GM19193 (cell line): ENCODE results near the gene SAMD4B.

Experiments
- POLR2A ChIP-seq: IDR thresholded peaks from 4 replicates; pipeline ENCODE4 v1.6.1; 2011; ENCODE audit not compliant: insufficient read depth, insufficient read length; ENCODE audit errors: extremely low read depth

Gene SAMD4B

DNA sequence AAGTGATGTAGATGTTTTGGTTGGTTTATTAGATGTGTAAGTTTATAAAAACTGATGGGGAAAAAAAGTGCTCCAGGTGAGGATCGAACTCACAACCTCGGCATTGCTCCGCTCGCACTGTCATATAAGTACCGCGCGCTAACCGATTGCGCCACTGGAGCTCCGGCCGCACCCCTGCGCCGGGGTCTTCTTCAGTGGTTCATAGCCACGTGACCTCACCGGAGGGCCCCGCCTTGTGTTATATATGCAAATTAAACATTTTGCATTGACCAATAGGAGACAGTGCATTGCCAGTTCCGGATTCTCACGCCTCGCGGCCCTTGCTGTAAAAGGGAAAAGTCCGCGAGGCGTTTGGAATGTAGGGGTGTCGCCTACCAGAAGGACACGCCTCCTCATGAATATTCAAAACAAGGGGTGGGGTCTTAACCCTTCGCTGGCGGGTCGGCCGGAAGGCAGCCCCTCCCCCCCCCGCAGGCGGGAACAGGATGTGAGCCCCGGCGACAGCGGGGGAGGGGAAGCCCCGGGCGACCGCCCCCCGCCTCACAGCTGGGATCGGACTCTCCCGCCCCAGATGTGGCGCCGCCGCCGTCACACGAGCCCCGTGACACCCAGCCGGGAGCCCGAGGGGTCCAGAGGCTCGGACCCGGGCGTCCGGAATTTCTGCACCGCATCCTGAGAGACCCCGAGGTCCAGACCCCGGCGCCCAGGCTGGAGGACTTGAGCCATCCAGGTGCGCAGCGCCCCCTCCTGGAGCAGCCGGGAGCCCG, 70.1 kb downstream of the SAMD4B start, which contains the start of gene PLEKHG2:
PLEKHG2 (plus strand) TSS at position 570 of the 767 bp plus-strand sequence. CDS start 1,418 bp downstream, outside the sequence.
- peak; percentile 97 for TF ChIP-seq POLR2A

DNA sequence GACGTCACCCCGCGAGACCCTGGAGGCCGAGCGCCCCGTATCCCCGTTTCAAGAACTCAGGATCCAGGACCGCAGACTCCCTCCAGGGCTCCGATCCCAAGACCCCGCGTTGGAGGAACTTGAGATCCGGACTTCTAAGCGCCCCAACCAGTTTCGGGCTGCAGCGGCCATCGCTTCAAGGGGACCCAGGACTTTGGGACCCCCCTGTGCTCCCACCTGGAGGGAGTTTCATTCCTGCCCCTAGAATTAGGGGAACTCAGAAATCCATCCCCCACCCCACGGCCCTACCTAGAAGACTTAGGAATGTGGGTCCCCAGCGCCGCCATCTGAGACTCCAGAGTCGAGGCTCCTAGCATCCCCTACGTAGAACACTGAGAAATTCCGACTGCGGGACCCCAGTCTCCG, 70.6 kb downstream of the SAMD4B start:
- no peak for TF ChIP-seq POLR2A

DNA sequence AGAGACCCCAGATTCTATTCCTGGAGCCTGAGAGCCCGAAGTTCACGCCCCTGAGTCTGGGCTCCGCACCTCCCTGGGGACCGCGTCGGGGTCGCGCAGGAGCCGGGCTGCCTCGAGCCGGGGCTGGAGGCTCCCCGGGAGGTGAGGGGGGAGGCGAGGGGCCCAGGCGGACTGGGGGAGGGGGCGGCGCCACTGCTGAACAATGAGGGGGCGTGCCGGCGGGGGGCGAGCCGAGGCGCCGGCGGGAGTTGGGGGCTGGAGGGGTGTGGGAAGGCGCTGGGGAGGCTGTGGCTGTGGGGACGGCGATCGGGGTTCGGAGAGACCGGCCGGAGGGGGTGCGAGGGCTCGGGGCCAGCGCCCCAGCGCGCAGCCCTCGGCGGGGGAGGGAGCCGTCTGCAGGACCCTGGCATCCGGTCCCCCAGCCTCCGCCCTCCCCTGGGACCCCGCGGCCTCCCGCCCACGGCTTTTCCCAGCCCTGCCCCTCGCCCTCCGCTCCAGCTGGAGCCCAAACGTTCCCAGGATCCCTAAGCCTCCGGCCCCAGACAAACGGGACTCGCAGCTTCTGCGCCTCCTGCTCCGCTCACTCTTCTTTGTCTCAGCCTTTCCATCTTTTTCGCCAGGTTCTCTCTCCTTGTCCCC, 71.2 kb downstream of the SAMD4B start:
- no peak for TF ChIP-seq POLR2A

DNA sequence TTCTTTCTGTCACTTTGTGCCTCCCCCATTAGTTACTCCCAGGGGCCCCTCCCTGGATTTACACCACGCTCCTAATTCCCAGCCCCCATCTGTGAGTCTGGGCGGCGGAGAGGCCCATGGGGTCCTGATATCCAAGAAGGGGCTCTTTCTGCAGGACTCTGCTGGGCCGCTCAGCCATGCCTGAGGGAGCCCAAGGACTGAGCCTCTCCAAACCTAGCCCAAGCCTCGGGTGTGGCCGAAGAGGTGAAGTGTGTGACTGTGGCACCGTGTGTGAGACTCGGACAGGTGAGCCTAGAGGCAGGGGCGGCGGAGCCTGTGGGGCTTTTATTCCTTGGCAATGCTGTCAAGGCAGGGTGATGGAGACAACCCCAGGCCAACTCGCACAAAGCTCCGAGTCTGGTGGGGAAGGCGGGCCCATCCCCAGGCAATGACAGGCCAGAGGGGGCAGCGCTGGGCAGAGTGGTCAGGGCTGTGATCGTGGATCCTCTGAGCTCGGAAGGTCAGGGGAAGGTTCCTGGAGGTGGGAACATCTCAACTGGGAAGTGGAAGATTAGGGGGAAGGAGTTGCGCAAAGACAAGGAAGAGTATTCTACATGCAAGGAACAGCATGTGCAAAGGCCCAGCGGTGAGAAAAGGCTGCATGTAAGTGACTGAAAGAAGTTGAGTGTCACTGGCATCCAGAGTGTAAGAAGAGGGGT, 71.8 kb downstream of the SAMD4B start:
- TF ChIP-seq POLR2A = no peak

DNA sequence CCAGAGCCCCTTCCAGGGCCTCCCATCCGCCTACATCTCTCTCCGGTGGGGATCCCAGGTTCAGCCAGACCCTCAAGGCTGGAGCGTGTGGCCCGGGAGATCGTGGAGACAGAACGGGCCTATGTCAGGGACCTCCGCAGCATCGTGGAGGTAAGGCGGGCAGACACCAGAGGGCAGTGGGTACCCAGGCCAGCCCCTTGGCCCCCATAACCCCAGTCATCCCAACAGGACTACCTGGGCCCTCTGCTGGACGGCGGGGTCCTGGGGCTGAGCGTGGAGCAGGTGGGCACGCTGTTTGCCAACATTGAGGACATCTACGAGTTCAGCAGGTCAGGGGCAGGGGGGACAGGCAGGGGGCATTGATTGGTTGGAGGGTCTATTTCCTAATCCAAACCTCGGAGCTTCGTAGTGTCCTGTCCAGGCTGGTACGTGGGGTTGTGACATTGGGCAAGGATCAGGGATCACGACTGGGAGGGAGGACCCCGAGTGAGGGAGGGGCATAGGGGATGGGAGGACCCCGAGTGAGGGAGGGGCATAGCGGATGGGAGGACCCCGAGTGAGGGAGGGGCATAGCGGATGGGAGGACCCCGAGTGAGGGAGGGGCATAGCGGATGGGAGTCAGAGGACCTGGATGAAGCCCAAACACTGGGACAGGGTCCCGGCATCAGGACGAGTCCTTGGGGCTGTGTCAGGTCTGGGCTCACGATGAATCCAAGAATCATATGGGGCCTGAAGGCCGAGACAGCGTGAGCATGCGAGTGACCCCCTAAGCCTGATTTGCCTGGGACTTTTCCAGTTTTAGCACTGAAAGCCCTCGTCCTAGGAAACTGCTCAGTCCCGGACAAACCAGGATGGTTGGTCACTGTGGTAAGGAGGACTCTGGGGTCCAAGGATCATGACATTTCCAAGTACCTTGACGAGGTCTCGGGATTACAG, 73.2 kb downstream of the SAMD4B start:
- TF ChIP-seq POLR2A = no peak

DNA sequence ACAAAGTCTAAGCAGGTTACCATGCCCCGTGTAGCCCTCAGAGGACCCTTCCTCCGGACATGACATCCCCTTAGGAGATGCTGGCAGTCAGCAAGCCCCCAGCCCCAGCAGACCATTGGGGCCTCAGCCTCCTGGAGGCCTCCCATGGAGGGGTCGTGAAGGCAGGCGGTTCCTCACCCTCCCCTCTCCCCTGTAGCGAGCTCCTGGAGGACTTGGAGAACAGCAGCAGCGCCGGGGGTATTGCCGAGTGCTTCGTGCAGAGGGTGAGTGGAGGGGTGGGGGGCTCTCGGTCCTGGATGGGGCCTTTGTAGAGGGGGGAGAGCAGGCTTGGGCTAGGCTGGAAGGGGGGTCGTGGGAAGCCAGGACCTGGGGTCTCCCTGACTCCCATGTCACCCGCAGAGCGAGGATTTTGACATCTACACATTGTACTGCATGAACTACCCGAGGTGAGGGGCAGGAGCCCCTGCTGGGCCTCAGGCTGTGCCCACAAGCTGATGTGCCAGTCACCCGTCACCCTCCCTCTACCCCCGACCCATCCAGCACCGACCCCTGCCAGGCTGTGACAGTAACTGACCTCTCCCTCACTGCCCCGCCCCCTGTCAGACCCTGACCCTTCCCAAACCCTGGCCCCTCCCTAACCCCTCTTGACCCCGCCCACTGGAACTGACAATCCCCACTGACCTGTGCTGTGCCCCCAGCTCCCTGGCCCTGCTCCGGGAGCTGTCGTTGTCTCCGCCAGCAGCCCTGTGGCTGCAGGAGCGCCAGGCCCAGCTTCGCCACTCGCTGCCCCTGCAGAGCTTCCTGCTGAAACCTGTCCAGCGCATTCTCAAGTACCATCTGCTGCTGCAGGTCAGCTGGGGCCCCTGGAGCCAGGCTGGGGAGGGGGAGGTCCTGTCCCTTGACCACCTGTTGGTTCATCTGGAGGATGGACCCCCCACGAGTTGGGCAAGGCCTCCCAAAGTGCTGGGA, 74.2 kb downstream of the SAMD4B start:
- TF ChIP-seq POLR2A = no peak

DNA sequence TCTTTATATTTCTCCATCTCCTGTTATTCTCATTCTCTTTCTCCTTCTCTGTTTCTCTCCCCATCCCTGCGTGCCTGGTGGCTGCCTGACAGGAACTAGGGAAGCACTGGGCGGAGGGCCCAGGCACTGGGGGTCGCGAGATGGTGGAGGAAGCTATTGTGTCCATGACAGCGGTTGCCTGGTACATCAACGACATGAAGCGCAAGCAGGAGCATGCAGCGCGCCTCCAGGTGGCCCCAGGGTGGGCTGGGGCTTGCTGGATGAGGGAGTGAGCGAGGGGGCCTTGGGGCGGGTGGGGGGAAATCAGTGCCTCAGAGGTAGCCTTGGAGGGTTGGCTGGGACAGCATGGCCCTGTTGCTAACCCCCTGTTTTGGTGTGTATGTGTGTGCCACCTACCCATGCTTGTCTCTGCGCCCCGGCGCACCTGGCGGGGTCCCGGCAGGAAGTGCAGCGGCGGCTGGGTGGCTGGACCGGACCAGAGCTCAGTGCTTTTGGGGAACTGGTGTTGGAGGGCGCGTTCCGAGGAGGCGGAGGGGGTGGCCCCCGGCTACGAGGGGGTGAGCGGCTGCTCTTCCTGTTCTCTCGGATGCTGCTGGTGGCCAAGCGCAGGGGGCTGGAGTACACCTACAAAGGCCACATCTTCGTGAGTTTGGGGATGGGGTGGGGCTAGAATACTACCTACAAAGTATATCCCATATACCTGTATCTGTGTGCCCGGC, 75.4 kb downstream of the SAMD4B start:
- no peak for TF ChIP-seq POLR2A

DNA sequence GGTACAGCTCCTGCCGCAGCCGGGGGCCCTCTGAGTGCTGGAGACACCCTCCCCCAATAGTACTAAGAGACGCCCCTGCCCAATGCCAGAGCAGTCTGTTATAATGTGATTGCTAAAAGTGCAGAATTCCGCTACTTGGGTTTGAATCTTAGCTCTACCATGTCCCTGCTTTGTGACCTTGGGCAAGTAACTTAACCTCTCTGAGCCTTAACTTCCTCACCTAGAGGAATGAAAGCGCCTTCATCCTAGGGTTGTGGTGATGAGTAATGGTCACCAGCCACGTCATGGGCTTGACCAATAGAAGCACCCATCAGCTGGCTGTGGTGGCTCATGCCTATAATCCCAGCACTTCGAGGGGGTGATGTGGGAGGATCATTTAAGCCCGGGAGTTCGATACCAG, 76.8 kb downstream of the SAMD4B start:
- TF ChIP-seq POLR2A = no peak

DNA sequence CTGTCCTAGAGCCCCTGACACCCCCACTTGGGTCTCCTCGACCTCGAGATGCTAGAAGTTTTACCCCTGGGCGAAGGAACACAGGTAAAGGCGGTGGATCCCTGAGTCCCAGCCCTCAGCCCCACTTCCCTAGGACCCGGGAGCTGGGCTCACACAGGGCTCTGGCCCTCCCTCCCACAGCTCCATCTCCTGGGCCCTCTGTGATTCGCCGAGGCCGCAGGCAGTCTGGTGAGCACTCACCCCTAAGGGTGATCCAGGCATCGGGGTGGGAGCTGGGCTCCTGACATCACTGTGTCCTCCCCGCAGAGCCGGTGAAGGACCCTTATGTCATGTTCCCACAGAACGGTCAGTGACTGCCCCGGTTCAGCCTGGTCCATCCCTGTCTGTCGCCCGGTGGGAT, 78.5 kb downstream of the SAMD4B start:
- no peak for TF ChIP-seq POLR2A

DNA sequence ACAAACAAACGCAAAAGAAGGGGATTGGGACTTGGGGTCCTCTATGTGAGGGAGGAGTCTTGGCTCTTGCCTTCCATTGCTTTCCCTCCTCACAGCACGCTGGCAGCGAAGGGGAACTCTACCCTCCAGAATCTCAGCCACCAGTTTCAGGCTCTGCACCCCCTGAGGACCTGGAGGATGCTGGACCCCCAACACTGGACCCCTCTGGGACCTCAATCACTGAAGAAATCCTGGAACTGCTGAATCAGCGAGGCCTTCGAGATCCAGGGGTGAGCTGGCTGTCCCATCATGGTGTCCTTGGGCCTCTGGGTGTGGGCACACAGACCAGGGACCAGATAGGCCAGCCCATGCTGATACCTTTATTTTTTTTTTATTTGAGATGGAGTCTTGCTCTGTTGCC, 79.8 kb downstream of the SAMD4B start:
- no peak for TF ChIP-seq POLR2A

DNA sequence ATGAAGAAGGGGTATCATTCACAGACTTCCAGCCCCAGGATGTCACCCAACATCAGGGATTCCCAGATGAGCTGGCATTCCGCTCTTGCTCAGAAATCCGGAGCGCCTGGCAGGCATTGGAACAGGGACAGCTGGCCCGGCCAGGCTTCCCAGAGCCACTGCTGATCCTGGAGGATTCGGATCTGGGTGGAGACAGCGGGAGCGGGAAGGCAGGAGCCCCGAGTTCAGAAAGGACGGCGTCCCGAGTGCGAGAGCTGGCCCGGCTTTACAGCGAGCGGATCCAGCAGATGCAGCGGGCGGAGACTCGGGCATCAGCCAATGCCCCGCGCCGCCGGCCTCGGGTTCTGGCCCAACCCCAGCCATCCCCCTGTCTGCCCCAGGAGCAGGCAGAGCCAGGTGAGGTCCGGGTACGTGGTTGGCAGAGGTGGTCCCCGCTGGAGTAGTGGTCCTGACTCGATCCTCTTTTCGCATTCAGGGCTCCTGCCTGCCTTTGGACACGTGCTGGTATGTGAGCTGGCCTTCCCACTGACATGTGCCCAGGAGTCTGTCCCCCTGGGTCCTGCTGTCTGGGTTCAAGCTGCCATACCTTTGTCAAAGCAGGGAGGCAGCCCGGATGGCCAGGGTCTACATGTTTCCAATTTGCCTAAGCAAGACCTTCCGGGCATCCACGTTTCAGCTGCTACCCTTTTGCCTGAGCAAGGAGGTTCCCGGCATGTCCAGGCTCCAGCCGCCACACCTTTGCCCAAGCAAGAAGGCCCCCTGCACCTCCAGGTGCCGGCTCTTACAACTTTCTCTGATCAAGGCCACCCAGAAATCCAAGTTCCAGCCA, 81.3 kb downstream of the SAMD4B start:
- no peak for TF ChIP-seq POLR2A

DNA sequence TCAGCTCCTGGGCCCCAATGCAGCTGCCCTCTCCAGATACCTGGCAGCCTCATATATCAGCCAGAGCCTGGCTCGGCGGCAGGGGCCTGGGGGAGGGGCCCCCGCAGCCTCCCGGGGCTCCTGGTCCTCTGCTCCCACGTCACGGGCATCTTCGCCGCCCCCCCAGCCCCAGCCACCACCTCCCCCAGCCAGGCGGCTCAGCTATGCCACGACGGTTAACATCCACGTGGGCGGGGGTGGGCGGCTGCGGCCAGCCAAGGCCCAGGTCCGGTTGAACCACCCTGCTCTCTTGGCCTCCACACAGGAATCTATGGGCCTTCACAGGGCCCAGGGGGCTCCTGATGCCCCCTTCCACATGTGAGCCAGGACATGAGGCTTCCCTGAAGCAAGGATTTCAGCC, 82.7 kb downstream of the SAMD4B start:
- no peak for TF ChIP-seq POLR2A
